GM19351 (cell line): ENCODE results near the gene ACOT7.

Experiments
- ATAC-seq: cut with Tn5 transposase; IDR thresholded peaks from one replicate; pipeline ENCODE4 v1.9.1; 2021; ENCODE audit warnings: mild to moderate bottlenecking, moderate library complexity; ENCODE audit not compliant: unreplicated experiment

The ACOT7 gene

DNA sequence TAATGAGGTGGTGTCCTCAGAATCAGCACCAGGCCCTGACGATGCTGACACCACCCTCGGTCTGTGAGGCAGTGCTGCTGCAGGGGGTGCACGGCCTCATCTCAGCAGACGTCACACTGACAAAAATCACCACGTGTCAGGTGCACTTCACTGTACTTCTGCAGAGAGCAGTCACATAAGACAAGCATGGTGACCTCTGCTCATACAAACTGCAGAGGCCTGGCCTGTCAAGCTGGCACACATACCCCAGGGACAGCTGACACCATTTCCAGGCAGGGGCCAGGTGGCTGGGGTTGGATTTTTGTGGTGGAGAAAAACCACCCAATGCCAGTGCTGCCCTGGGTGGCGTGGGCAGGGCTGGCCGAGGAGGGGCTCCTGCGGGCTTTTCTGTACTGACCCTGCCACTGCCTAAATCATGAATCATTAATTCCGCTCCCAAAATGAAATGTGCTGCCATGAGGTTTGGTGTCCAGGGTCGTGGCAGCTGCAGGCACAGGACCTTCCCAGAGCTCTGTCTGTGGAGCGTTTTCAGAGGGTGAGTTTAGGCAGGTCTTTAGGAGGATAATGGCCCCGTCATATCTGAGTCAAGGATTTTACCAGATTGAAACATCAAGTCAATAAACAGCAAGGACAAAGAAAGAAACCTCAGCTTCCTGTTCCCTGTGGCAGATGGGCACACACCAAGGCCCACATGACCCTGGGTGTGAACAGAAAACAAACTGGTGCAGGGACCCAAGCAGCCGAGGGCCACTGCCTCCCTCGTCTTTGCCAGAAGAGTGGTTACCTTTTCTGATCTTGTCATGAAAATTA lies 99.3 kb downstream of the ACOT7 start:
- no peak for ATAC-seq

DNA sequence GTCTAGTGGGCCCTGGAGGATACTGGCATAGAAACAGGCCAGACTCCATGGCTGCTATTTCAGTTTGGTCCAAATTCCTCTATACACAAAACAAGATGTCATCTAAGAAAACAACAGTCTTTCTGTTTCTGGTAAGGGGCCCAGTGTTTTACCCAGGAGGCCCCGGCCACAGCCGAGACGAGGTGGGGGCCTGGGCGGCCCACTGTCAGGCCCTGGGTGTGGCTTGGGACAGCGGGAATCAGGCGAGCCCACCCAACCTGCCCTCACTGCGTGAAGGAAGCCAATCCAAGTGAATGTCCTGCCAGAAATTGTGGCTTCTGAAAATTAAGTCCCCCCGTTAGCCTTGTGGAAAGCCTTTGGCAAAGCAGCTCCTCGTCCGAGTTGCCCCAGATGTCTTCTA lies 101.5 kb downstream of the ACOT7 start:
- no peak for ATAC-seq

DNA sequence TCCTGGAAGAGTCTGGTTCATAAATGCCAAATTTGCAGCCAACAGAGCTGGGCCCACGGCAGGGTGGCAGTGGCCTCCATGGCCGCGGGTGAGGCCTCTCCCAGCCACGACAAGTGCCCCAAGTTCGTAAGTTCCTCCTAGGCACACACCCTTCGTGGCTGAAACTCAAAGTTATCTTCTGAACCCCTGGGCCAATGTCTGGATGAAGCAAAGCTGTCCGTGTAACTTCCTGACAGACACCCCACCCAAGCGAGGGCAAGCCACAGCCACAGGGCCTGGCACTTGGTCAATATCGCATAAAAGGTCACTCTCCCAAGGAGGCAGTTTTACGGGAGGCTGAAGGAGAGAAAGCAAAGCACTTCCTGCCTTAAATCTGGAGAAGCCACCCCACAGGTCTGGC lies 104.9 kb downstream of the ACOT7 start:
- ATAC-seq = no peak

DNA sequence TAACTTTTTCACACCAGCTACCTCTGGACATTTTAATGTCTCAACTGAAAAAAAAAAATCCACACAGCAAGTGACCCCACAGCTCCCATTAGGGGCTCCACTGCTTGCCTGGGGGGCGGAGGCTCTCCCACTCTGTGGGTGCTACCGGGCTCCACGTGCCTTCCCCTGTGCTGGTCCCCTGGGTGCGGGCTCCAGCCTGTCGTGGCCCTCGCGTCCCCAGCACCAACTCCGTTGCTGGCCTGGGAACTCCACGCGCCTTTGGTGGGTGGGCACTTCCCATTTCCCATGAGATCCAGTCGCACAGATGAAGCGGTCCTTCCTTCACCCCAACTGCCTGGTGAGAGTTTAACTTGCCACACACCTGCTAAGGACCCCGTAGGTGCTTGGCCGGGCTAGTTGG lies 105.5 kb downstream of the ACOT7 start:
- no peak for ATAC-seq

GRCh38 chr1:6287431-6287886 lies 106.1 kb downstream of the ACOT7 start:
- no peak for ATAC-seq

- ATAC-seq = no peak
Observed at GRCh38 chr1:6287029-6287428, 106.5 kb downstream of the ACOT7 start.

DNA sequence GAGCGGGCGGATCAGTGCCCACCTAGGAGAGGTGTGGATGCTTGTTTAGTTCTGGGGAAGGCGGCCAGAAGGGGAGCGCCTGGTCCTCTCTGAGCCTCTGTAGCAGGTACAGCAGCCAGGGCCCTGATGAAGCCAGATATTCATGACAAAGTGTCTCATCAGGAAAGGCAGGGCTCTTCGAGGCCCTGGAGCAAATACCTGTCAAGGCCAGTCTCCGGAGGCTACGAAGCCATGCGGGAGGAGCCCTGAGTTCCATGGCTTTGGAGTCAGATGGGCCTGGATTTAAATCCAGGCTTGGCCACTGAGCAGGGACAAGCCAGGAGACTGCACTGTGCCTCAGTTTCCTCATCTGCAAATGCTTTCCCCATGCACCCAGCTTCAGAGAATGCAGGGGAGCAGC lies 107.3 kb downstream of the ACOT7 start:
- no peak for ATAC-seq

- no peak for ATAC-seq
Observed at GRCh38 chr1:6285336-6285735, 108.2 kb downstream of the ACOT7 start.

DNA sequence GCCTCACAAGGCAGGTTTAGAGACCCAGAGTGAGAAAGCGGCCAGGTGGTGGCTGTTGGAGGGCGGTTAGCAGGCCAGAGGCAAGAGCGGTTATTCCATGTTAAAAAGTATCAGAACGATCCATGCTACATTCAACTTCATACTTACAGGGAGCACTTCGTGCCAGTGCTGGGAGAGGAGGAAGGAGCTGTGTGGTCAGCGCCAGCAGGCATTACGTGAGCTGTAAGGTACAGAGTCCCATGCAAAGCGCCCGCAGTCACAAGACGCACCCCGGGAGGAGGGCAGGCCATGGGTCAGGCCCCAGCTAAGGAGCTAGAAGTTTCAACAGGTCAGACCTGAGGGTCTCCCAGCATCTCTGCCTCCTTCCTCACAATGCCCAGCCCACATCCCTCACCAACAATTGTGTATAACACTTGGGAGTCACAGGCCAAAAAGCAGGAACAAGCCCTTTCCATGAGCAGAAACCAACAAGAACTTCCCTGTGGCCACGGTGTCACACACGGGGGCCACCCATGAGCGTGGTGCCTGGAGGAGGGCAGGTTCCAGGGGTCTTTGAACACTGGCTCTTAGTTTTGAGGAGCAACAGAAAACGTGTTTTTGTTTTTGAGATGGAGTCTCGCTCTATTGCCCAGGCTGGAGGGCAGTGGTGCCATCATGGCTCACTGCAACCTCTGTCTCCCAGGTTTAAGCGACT lies 110.8 kb downstream of the ACOT7 start:
- no peak for ATAC-seq

- no peak for ATAC-seq
Observed at GRCh38 chr1:6281511-6282402, 111.8 kb downstream of the ACOT7 start.

DNA sequence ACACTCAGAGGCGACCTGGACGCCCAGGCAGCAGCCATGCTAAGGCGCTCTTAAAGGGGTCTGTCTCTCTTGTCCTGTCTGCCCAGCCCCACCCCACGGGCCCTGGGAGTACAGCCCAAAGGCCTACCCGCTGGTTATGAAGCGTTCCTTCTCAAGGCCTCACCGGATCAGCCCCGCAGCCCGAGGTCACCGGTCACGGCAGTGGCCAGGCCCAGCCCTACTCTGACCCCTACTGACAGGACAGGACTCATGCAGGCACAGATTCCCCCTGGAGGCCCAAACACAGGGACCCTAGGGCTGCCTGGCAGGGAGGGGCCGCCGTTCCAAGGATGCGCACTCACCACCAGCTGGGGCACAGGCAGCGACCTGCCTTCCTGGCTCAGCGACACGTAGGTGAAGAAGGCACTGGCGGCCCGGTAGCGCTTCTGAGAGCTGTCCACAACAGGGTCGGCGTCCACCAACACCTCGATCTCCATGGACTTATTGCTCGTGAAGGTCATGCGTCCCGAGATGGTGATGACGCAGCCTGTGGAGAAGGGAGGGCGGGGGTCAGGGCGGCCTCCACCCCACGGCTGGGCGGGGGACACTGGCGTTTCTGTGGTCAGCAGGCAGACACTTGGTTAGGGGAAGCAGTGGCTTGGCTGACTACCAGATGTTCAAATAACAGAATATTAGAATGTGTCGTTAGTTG lies 112.7 kb downstream of the ACOT7 start:
- no peak for ATAC-seq

GRCh38 chr1:6279613-6280383 lies 113.8 kb downstream of the ACOT7 start:
- no peak for ATAC-seq

GRCh38 chr1:6279066-6279465 lies 114.5 kb downstream of the ACOT7 start:
- ATAC-seq = no peak

- no peak for ATAC-seq
Observed at GRCh38 chr1:6278263-6278662, 115.3 kb downstream of the ACOT7 start.

- no peak for ATAC-seq
Observed at GRCh38 chr1:6276811-6277555, 116.6 kb downstream of the ACOT7 start.

GRCh38 chr1:6275826-6276782 lies 117.5 kb downstream of the ACOT7 start:
- ATAC-seq = no peak

DNA sequence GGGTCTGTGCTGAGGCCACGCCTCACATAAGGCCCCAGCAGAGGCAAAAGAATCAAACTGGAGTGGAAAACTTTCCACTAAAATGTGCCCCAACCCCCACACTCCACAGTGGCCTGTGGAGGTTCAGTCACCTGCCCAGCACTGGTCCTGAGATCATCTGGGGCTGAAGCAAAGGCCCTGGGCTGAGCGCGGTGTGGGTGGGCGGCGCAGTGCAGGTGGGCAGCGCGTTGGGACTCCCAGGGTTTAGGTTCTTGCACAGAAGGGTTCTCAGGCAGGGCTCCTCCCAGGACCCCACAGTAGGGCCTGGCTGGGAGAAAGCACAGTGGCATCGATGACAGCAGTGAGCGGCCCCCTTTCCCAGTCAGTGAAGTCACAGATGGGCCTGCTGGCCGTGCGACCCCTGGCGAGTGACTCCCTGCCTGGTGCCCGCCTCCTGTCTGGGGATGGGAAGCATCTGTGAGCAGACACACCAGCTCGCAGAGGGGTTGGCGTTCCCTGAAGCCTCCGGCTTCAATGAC lies 118.9 kb downstream of the ACOT7 start:
- no peak for ATAC-seq

- no peak for ATAC-seq
Observed at GRCh38 chr1:6274102-6274501, 119.5 kb downstream of the ACOT7 start.
